Caco-2 (cell line): Measurements from ENCODE around the gene RGS10. TPM values are rescaled to one million over a fixed set of nuclear protein-coding genes. Genes with fewer than 3 reads are reported as not detected.

Experiments used
- BruUV-seq: library from RNA; stranded (reverse); fragments of 400-500 nt; replicated peaks from 2 replicates; lab custom pipeline; 2021; lab: Mats Ljungman, UMichigan
- CTCF ChIA-PET: fragments of 300-600 bp; sonication (Branson Sonifier 250); formaldehyde crosslinking; loops from one replicate; lab custom pipeline; 2022; ENCODE audit warnings: antibody characterized with exemption; lab: Charles Lee
- POLR2A ChIA-PET: fragments of 300-600 bp; sonication (Branson Sonifier 250); formaldehyde crosslinking; loops from one replicate; lab custom pipeline; 2022; ENCODE audit warnings: antibody characterized with exemption; lab: Charles Lee
- DNase-seq, 2 experiments: peaks; one replicate each; pipeline versions ENCODE4 v3.0.0 to v3.0.0-alpha.2; 2020 to 2022
- H3K27me3 ChIP-seq: replicated peaks from 2 replicates; pipeline ENCODE4 v1.6.0; 2011; ENCODE audit warnings: low read length; ENCODE audit not compliant: control insufficient read depth, insufficient read depth
- H3K36me3 ChIP-seq: 2 replicates; pipeline ENCODE4 v1.5.1; 2011; ENCODE audit warnings: low read length; ENCODE audit not compliant: control insufficient read depth, insufficient read depth
- H3K4me1 ChIP-seq: fragments of 250-450 bp; sonication (Bioruptor Pico); 2 replicates; pipeline ENCODE4 v1.5.1; 2020; ENCODE audit warnings: mild to moderate bottlenecking
- H3K4me3 ChIP-seq: 2 replicates; pipeline ENCODE4 v1.5.1; 2011; ENCODE audit warnings: low read depth, mild to moderate bottlenecking, control low read depth, low read length
- H3K9me3 ChIP-seq: fragments of 250-450 bp; sonication (Bioruptor Pico); 2 replicates; pipeline ENCODE4 v1.5.1; 2020; ENCODE audit warnings: mild to moderate bottlenecking, moderate library complexity
- H3K27ac Mint-ChIP-seq: one replicate; pipeline ENCODE4 v1.8.0; 2022; ENCODE audit warnings: mixed read lengths; ENCODE audit not compliant: unreplicated experiment
- H3K27me3 Mint-ChIP-seq: one replicate; pipeline ENCODE4 v1.8.0; 2022; ENCODE audit warnings: mixed read lengths; ENCODE audit not compliant: insufficient read depth, unreplicated experiment
- H3K36me3 Mint-ChIP-seq: one replicate; pipeline ENCODE4 v1.8.0; 2022; ENCODE audit warnings: mild to moderate bottlenecking, mixed read lengths; ENCODE audit not compliant: insufficient read depth, unreplicated experiment
- H3K4me1 Mint-ChIP-seq: one replicate; pipeline ENCODE4 v1.8.0; 2022; ENCODE audit warnings: low read depth, mixed read lengths; ENCODE audit not compliant: unreplicated experiment
- H3K4me3 Mint-ChIP-seq: one replicate; pipeline ENCODE4 v1.8.0; 2022; ENCODE audit warnings: mild to moderate bottlenecking, moderate library complexity, mixed read lengths; ENCODE audit not compliant: unreplicated experiment
- H3K9me3 Mint-ChIP-seq: one replicate; pipeline ENCODE4 v1.8.0; 2022; ENCODE audit warnings: mixed read lengths; ENCODE audit not compliant: unreplicated experiment
- intact Hi-C: fragments of 100-400 bp; cut with micrococcal nuclease; formaldehyde crosslinking; loops from one replicate; pipeline ENCODE4 v1.10.0; 2022; ENCODE audit not compliant: unreplicated experiment
- total RNA-seq: library from RNA; stranded (reverse); gene quantifications from 2 replicates; pipeline ENCODE4 v1.2.3, GENCODE V29; 2022
- TF ChIP-seq, protein P1 (sequence below), 2 experiments: fragments of 200-600 bp in 1 of 2; IDR thresholded peaks; 1 replicate in 1 of 2; 2 replicates in 1 of 2; pipeline versions ENCODE4 v1.5.1 to v1.8.0; 2011 to 2022; ENCODE audit warnings: antibody characterized with exemption in 1 of 2, control low read depth in 1 of 2, inconsistent platforms in 1 of 2, low read depth in 1 of 2, low read length in 1 of 2, mild to moderate bottlenecking in 1 of 2, moderate library complexity in 1 of 2; ENCODE audit not compliant: insufficient read depth in 1 of 2, severe bottlenecking in 1 of 2, unreplicated experiment in 1 of 2

The RGS10 gene
- total RNA-seq, 1 experiment from 2014 or later = 23.2 TPM

GRCh38 chr10:119493155-119493554 lies 49.4 kb downstream of the RGS10 start:
- Histone ChIP-seq H3K9me3 (no peaks in the 10 kb centered on the region), H3K36me3 (no peaks in the 10 kb centered on the region), H3K27me3 (no peaks in the 10 kb centered on the region), H3K4me1 (0 out of 2 replicates have a peak, but pooled peaks cover 5% of the 10 kb centered on the region), H3K4me3 (no peak overlapping the region)
- Mint-ChIP-seq H3K27ac (no peak overlapping the region), H3K36me3 (no peaks in the 10 kb centered on the region), H3K4me3 (no peak overlapping the region), H3K9me3 (no peaks in the 10 kb centered on the region), H3K4me1 (no peaks in the 10 kb centered on the region), H3K27me3 (no peaks in the 10 kb centered on the region)
- ChIA-PET CTCF (no interaction called here), POLR2A (interaction anchor here (0.5 kb wide), 1 partner anchor 203 kb away, joined by 14 read pairs; no protein-coding TSS in a partner anchor)
- no peak for DNase-seq
- TF ChIP-seq, protein P1, sequence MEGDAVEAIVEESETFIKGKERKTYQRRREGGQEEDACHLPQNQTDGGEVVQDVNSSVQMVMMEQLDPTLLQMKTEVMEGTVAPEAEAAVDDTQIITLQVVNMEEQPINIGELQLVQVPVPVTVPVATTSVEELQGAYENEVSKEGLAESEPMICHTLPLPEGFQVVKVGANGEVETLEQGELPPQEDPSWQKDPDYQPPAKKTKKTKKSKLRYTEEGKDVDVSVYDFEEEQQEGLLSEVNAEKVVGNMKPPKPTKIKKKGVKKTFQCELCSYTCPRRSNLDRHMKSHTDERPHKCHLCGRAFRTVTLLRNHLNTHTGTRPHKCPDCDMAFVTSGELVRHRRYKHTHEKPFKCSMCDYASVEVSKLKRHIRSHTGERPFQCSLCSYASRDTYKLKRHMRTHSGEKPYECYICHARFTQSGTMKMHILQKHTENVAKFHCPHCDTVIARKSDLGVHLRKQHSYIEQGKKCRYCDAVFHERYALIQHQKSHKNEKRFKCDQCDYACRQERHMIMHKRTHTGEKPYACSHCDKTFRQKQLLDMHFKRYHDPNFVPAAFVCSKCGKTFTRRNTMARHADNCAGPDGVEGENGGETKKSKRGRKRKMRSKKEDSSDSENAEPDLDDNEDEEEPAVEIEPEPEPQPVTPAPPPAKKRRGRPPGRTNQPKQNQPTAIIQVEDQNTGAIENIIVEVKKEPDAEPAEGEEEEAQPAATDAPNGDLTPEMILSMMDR (IDR thresholded peaks at IDR 0.05; ENCODE audit: insufficient read depth in 1 of 2, low read depth in 1 of 2, low read length in 1 of 2, severe bottlenecking in 1 of 2, unreplicated experiment in 1 of 2) = no peak
- intact Hi-C loops = no loop called here
- no TSS peak for BruUV-seq

- Mint-ChIP-seq H3K27ac (no peak overlapping the region), H3K4me3 (no peak overlapping the region), H3K27me3 (no peaks in the 10 kb centered on the region), H3K4me1 (no peaks in the 10 kb centered on the region), H3K9me3 (no peaks in the 10 kb centered on the region), H3K36me3 (no peaks in the 10 kb centered on the region)
- CTCF ChIA-PET = no interaction called here
- 0 out of 2 replicates have a peak, but pooled peaks cover 5% of the 10 kb centered on the region for H3K4me1 ChIP-seq
- no peak for DNase-seq
- TF ChIP-seq, protein P1 (IDR thresholded peaks at IDR 0.05; ENCODE audit: insufficient read depth in 1 of 2, low read depth in 1 of 2, low read length in 1 of 2, severe bottlenecking in 1 of 2, unreplicated experiment in 1 of 2) = no peak
- no TSS peak for BruUV-seq
- no peaks in the 10 kb centered on the region for H3K27me3 ChIP-seq
- H3K36me3 ChIP-seq = no peaks in the 10 kb centered on the region
- no peaks in the 10 kb centered on the region for H3K9me3 ChIP-seq
- intact Hi-C loops = no loop called here
- no peak overlapping the region for H3K4me3 ChIP-seq
- POLR2A ChIA-PET = no interaction called here
Measured at GRCh38 chr10:119491966-119492757, 50.4 kb downstream of the RGS10 start.

DNA sequence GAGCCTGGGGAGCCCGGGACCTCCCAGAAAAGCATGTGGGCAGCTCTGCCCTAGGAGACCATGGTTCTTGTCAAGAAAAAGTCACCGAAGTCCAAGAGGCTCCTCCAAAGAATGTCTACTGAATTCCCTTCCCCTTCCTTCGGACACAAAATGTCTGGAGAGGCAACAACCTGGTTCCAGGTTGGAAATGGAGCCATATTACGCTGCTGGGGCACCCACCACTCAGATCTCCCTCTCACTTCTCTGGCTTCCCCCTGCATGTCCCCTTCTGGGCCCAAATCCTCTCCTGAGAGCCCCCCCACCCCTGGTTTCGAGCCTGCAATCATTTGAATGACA lies 52.6 kb downstream of the RGS10 start:
- Mint-ChIP-seq H3K36me3 (no peaks in the 10 kb centered on the region), H3K4me1 (no peaks in the 10 kb centered on the region), H3K27me3 (no peaks in the 10 kb centered on the region), H3K27ac (no peak overlapping the region), H3K4me3 (no peak overlapping the region), H3K9me3 (no peaks in the 10 kb centered on the region)
- POLR2A ChIA-PET = no interaction called here
- no peak for DNase-seq
- CTCF ChIA-PET = interaction anchor here (0.6 to 2.1 kb wide), 16 partner anchors 10 to 290 kb away, joined by 3 to 33 read pairs (median 3); partner anchors contain the start of gene GRK5
- Histone ChIP-seq H3K4me3 (no peak overlapping the region), H3K9me3 (no peaks in the 10 kb centered on the region), H3K36me3 (no peaks in the 10 kb centered on the region), H3K4me1 (0 out of 2 replicates have a peak, but pooled peaks cover 5% of the 10 kb centered on the region), H3K27me3 (no peaks in the 10 kb centered on the region)
- BruUV-seq = no TSS peak
- TF ChIP-seq, protein P1 (IDR thresholded peaks at IDR 0.05; ENCODE audit: insufficient read depth in 1 of 2, low read depth in 1 of 2, low read length in 1 of 2, severe bottlenecking in 1 of 2, unreplicated experiment in 1 of 2) = peak in 1 of 2 experiments; percentile 15
- intact Hi-C loops = loop anchor here (2.0 kb wide), 2 partner anchors 45 to 291 kb away; no protein-coding TSS in a partner anchor
